Transverse colon (tissue), 4 donors: ENCODE measurements around the gene ZFP90.

Source experiments
- EP300 ChIP-seq: sonication (generic); formaldehyde crosslinking; IDR thresholded peaks from one replicate; pipeline ENCODE4 v1.6.1; 2017; ENCODE audit warnings: antibody characterized with exemption, low read depth
- POLR2A ChIP-seq: fragments of 450-650 bp; IDR thresholded peaks from one replicate; pipeline ENCODE4 v1.6.1; 2016; ENCODE audit warnings: antibody characterized with exemption, mild to moderate bottlenecking, moderate library complexity
- POLR2AphosphoS5 ChIP-seq, 3 donors: sonication (generic); formaldehyde crosslinking; IDR thresholded peaks; one replicate each; pipeline ENCODE4 v1.6.1; 2016; ENCODE audit warnings: antibody characterized with exemption in 3 of 3
- TF ChIP-seq, protein P1 (sequence below), 5 experiments: fragments of 200-600 bp in 3 of 5; fragments of 450-650 bp in 2 of 5; sonication (generic) in 3 of 5; IDR thresholded peaks; 1 replicate in 2 of 5; 2 replicates in 3 of 5; pipeline ENCODE4 v1.5.1; 2016 to 2017; ENCODE audit warnings: antibody characterized with exemption in 5 of 5, inconsistent platforms in 3 of 5, mild to moderate bottlenecking in 2 of 5, moderate library complexity in 1 of 5

- TF ChIP-seq, protein P1, sequence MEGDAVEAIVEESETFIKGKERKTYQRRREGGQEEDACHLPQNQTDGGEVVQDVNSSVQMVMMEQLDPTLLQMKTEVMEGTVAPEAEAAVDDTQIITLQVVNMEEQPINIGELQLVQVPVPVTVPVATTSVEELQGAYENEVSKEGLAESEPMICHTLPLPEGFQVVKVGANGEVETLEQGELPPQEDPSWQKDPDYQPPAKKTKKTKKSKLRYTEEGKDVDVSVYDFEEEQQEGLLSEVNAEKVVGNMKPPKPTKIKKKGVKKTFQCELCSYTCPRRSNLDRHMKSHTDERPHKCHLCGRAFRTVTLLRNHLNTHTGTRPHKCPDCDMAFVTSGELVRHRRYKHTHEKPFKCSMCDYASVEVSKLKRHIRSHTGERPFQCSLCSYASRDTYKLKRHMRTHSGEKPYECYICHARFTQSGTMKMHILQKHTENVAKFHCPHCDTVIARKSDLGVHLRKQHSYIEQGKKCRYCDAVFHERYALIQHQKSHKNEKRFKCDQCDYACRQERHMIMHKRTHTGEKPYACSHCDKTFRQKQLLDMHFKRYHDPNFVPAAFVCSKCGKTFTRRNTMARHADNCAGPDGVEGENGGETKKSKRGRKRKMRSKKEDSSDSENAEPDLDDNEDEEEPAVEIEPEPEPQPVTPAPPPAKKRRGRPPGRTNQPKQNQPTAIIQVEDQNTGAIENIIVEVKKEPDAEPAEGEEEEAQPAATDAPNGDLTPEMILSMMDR (IDR thresholded peaks at IDR 0.05): no peak
- TF ChIP-seq POLR2A: no peak
- TF ChIP-seq EP300: no peak
- no peak for TF ChIP-seq POLR2AphosphoS5 (IDR thresholded peaks at IDR 0.05)
Measured at GRCh38 chr16:68499006-68499405, 40.1 kb upstream of the ZFP90 start.
